ENCODE measurements around the gene TPPP. TPM values are rescaled to one million over a fixed set of nuclear protein-coding genes. Genes with fewer than 3 reads are reported as not detected.

Gene TPPP
- total RNA-seq, 1 donor, result 0.84 TPM

DNA sequence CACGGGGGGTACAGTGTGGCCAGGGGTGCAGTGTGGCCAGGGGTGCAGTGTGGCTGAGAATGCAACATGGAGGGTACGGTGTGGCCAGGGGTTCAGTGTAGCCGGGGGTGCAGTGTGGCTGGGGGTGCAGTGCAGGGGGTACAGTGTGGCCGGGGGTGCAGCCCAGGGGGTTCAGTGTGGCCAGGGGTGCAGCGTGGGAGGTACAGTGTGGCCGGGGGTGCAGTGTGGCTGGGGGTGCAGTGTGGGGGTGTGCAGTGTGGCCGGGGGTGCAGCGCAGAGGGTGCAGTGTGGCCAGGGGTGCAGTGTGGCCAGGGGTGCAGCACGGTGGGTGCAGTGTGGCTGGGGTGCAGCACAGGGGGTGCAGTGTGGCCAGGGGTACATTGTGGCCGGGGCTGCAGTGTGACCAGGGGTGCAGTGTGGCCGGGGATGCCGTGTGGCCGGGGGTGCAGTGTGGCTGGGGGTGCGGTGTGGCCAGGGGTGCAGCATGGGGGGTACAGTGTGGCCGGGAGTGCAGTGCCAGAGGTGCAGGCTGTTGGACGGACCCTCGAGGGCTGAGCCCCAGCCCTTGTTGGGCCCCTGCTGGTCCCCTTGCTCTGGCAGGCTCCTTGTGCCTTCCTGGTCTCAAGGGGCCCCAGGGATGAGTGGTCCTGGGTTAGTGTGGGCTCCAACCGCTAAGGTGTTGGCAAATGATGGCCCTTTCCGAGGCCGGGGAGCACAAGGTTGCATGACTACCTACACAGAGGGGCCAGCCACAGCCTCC, 17.9 kb downstream of the TPPP start:
- H3K4me3 ChIP-seq (ENCODE audit: low read length), result no peak overlapping the region
- no peaks in the 10 kb centered on the region for H3K27me3 ChIP-seq (ENCODE audit: insufficient read depth, low read length)
- no peaks in the 10 kb centered on the region for H3K9me3 ChIP-seq (ENCODE audit: low read depth, low read length)
- H3K4me1 ChIP-seq (ENCODE audit: insufficient read depth, low read length), result peaks cover 17% of the 10 kb centered on the region

DNA sequence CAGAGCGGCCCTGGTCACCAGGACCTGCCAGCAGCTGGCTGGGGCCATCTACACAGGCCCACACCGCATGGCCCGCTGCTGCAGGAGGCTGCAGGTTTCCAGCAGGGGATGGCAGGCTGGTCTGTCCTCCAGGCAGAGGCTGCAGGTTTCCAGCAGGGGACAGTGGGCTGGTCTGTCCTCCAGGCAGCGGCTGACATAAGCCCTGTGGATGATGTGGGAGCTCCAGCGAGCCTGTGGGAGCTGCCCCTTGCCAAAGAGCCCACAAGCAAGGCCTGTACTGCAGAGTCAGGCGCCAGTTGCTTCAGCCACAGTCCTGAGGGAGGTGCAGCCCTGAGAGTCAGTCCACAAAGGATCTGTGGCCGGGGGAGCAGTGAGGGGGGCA, 18.5 kb downstream of the TPPP start:
- no peak overlapping the region for H3K4me3 ChIP-seq (ENCODE audit: low read length)
- H3K4me1 ChIP-seq (ENCODE audit: insufficient read depth, low read length), result peaks cover 17% of the 10 kb centered on the region
- no peaks in the 10 kb centered on the region for H3K9me3 ChIP-seq (ENCODE audit: low read depth, low read length)
- no peaks in the 10 kb centered on the region for H3K27me3 ChIP-seq (ENCODE audit: insufficient read depth, low read length)

DNA sequence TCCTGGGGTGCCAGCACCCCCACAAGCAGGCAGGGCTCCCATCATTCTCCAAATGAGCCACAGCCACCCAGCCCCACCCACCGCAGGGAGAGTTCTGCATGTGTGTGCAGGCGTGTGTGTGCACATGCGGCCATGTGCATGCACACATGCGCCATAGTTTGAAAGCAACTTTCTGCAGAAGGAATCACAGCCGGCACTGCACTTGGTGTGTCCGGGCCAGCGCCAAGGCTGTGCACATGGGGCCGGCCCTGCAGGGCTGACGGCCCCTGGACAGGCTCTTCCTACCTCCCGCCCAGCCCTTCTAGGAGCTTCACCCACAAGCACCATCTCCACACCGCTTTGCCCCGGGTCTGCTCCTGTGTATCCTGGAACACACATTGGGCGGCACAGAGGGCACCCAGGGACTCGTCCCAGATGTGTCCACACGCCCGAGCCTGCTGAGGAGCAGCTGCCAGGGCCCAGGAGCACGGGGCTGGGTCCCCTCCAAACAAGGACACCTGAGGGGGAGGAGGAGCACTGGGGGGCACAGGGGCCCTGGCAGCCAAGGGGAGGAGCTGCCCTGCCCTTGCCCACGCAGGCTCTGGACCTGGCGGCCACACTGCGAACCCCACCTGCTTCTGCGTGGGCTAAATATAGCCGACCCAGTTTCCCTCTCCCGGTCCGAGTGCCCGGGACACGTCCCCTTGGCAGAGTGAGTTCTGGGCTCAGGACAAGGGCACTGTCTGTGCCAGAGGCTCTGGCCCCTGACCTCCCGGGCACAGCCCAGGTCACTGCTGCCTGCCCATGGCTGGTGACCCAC, 19.1 kb downstream of the TPPP start:
- no peaks in the 10 kb centered on the region for H3K9me3 ChIP-seq (ENCODE audit: low read depth, low read length)
- H3K4me3 ChIP-seq (ENCODE audit: low read length), result no peak overlapping the region
- H3K4me1 ChIP-seq (ENCODE audit: insufficient read depth, low read length), result peaks cover 17% of the 10 kb centered on the region
- no peaks in the 10 kb centered on the region for H3K27me3 ChIP-seq (ENCODE audit: insufficient read depth, low read length)

DNA sequence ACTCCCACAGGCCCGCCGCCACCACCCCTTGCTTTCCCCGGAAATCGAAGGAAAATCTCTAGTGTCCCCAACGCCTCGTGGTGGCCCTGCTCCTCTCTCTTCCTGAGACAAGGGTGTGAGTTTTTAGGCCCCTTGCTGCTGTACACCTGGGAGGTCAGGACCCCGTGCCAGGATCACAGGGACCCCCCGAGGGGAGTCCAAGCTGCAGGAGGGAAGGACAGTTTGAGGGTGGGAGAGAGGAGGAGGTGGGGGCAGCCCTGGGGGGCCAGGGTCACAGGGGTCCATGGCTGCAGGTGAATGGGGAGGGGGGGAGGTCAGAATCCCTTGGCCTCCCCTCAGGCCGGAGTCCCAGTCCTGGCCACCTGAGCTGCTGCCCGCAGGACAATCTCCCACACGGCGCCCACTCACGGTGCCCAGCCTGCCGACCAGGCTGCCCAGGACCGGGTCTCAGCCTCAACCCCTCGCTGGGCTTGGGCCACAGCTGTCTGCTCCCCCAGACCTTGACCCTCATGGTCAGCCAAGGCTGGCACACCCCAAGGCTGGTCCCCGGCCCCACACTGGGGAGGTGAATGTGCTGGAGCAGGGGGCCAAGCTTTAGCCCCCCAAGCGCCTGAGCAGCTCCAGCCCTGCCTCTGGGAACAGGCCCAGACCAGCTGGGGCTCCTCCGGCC, 19.9 kb downstream of the TPPP start:
- no peak overlapping the region for H3K4me3 ChIP-seq (ENCODE audit: low read length)
- no peaks in the 10 kb centered on the region for H3K27me3 ChIP-seq (ENCODE audit: insufficient read depth, low read length)

DNA sequence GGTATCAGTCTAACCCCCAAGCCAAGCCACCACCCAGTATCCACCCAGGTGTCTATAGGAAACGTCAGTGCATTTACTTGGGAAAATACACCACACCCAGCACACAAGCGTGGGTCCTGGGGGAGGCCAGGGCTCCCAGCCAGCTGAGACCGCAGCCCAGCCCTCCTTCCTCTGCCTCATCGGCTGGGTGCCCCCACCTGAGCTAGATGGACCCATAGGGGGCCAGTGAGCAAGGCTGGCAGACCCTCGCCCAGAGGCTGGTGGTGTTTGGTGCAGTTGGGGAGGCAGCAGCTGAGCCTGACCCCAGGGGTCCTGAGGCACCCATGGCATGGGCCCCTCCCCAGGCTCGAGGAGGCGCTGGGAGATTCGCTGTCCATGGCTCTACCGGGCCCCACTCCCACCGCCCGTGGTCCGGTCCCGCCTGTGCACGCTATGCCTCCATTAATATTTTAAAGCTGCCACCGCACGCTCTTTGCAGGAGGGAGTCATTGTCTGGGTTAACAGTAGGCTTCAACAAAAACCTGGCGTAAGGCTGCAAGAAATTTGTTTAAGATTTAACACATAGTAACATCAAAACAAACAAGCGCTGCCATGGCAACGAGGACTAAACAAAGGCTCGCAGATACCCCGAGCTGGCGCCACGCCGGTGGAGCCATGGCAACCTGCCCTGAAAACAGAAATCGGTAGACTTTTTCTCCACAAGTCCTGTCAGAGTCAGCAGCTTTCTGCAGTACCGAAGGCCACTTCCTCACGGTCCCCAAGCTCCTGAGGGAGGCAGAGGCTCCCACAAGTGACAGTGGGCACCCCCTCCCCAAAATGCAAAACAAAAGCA, 20.6 kb downstream of the TPPP start:
- Histone ChIP-seq H3K27me3 (ENCODE audit: insufficient read depth, low read length) (no peaks in the 10 kb centered on the region), H3K4me1 (ENCODE audit: insufficient read depth, low read length) (peaks cover 17% of the 10 kb centered on the region), H3K9me3 (ENCODE audit: low read depth, low read length) (no peaks in the 10 kb centered on the region), H3K4me3 (ENCODE audit: low read length) (no peak overlapping the region)

More for the DNA sequence above, 19.9 kb downstream of the TPPP start:
- H3K9me3 ChIP-seq (ENCODE audit: low read depth, low read length), result no peaks in the 10 kb centered on the region
- H3K4me1 ChIP-seq (ENCODE audit: insufficient read depth, low read length), result peaks cover 17% of the 10 kb centered on the region

DNA sequence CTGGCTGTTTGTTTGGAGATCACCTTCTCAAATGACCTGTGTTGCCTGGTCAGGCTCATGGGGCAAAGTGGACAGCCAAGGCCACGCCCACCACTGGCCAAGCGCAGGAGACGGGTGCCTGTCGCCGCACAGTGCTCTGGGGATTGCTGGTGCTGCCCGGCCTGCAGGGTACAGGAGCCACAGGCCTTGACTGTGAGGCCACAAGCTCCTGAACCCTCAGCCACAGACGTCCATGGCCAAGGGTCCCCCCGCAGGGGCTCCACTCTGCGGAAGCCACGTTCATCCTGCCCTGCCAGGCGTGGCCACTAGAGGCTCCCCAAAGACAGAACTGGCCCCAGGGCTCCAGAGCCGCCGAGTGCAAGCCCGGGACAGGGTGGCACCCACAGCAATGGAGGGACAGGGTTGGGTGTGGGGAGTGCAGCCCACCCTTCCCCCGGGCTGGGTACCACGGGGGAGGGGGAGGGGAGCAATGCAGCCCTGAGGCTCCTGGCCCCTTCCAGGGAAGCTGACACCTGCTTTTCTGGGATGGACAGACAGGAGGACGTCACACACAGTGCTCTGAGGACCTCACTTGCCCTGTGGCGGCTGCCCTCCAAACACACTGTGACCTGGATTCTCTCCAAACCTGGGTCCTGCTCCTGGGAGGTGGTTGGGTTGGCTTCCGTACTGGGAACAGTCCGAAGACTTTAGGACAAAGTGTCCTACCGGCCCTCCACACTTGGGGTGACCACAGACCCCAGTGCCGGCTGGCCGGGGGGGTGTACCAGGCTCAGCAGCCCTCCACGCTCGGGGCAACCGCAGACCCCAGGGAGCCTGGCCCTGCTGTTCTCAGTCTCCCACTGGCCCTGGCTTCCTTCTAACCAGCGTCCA, 21.5 kb downstream of the TPPP start:
- Histone ChIP-seq H3K27me3 (ENCODE audit: insufficient read depth, low read length) (no peaks in the 10 kb centered on the region), H3K4me3 (ENCODE audit: low read length) (no peak overlapping the region), H3K4me1 (ENCODE audit: insufficient read depth, low read length) (peaks cover 17% of the 10 kb centered on the region), H3K9me3 (ENCODE audit: low read depth, low read length) (no peaks in the 10 kb centered on the region)

DNA sequence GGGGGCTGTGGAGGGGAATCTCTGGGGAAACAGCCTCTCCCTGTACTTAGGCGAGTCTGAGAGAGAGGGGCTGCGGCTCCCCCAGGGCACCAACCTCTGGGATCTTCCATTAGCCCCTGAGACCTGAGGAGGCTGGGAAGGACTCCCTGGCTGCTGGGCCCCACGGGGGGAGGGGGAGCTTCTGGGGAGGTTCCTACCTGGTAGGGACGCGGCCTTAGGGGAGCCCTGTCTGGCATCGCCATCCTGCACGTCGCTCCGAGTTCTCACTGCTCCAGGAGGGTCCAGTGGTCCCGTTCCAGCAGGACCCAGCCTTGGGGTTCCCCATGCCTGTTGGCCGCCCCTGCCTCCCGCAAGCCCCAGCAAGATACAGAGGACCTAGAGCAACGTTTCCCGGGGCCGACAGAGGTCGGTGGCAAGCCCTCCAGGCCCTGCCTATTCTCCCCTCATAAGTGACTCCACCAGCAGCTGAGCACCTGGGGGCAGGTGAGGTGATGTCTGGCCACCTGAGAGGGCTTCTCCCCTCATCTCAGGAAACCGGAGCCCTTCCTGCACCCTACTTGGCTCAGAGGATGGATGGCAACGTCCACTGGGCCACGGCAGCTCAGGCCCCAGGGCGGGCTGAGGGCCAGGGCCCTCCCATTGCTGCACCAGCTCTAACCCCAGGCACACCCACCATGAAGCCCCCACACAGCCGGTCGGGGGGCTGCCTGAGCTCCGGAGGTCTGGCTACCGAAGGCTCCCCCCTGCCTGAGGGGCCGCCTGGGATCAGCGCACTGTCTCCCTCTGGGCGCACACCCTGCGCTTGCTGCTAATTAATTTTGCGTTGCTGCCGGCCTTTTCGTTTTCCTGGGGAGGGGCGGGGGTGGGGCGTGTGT, 22.5 kb downstream of the TPPP start:
- Histone ChIP-seq H3K4me3 (ENCODE audit: low read length) (no peak overlapping the region), H3K9me3 (ENCODE audit: low read depth, low read length) (no peaks in the 10 kb centered on the region)

DNA sequence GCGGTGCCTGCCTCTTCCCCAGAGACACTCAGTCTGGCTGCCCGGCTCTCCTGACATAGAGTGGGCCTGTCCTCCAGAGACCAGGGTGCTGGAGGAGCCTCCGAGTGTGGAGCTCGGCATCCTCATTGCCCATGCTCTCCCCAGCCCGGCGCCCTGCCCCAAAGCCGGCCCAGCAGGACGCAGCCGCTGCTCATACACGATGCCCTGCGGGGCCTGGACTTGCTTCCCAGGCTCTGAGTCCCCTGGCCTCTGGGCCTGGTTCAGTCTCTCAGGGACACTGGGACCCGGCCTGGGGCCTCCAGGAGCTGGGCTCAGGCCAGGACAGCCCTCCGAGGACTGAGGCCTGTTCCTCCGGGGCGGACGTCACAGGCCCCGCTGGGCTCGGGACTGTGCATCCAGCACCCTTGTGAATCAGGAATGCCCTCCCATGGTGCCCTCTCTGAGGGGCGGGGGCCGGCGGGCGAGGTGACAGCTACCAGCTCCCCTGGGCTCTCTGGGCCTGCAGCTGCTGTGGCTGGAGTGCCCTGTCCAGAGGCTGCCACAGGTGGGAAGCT, 23.2 kb downstream of the TPPP start:
- H3K27me3 ChIP-seq (ENCODE audit: insufficient read depth, low read length), result no peaks in the 10 kb centered on the region
- no peak overlapping the region for H3K4me3 ChIP-seq (ENCODE audit: low read length)
- H3K9me3 ChIP-seq (ENCODE audit: low read depth, low read length), result no peaks in the 10 kb centered on the region
- peaks cover 17% of the 10 kb centered on the region for H3K4me1 ChIP-seq (ENCODE audit: insufficient read depth, low read length)

More for the DNA sequence above, 22.5 kb downstream of the TPPP start:
- Histone ChIP-seq H3K4me1 (ENCODE audit: insufficient read depth, low read length) (peaks cover 17% of the 10 kb centered on the region), H3K27me3 (ENCODE audit: insufficient read depth, low read length) (no peaks in the 10 kb centered on the region)

DNA sequence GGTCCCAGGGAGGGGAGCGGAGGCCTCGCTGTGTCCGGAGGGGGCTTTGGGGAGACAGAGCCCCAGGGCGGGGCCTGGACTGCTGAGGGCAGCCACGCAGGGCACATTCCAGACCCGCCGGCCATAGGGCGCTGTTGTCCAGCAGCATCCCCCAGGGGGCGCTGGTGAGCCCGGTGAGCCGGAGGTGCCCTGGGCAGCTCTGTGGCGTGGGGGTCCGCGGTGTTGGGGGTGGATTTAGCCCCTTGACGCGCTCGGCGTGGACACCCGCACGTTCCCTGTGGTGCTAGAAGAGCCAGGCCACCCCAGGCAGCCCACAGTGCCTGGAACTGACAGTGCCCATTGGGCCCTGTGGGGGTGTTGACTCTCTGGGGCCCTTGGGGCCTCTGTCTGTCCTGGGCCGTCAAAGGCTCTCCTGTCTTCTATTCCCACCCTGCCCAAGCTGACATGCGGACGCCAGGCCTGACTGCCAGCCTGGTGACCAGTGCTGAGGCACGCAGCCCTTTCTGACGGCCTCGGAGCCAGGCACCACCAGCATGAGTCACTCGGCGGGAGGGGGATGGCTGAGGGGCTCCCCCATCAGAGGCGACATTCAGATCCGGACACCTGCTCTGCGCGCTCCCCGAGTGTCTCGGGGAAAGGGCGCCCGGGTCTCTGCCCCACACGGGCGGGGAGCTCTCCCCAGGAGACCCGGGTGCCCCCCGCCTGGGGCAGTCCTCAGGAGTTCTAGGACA, 23.9 kb downstream of the TPPP start:
- Histone ChIP-seq H3K4me3 (ENCODE audit: low read length) (no peak overlapping the region), H3K4me1 (ENCODE audit: insufficient read depth, low read length) (peaks cover 17% of the 10 kb centered on the region), H3K9me3 (ENCODE audit: low read depth, low read length) (no peaks in the 10 kb centered on the region), H3K27me3 (ENCODE audit: insufficient read depth, low read length) (no peaks in the 10 kb centered on the region)

DNA sequence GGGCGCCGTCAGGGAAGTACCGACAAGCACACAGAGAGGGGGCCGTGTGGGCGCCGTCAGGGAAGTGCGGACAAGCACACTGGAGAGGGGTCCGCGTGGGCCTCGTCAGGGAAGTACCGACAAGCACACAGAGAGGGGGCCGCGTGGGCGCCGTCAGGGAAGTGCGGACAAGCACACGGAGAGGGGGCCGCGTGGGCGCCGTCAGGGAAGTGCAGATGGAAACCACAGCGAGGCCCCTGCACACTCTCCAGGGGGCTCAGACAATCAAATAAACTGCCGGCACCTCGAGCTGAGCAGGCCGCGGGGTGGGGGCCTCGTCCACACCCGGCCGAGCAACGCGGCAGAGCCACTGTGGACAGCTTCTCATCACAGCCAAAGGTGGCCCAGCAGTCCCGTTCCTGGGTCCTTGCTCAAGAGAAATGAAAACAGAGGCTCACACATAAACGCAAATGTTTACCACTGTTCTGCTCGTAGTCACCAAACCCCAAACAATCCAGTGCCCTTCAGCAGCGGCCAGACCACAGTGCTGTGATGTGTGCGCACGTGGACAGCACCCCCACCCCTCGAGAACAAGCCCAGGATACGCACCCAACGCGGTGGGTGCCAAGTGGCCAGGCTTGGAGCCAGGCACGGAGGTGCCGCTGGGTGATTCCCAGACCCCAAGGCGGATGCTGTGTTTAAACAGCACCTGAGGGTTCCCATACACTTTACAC, 24.7 kb downstream of the TPPP start:
- H3K4me1 ChIP-seq (ENCODE audit: insufficient read depth, low read length), result peaks cover 16% of the 10 kb centered on the region
- H3K9me3 ChIP-seq (ENCODE audit: low read depth, low read length), result no peaks in the 10 kb centered on the region
- H3K4me3 ChIP-seq (ENCODE audit: low read length), result no peak overlapping the region
- H3K27me3 ChIP-seq (ENCODE audit: insufficient read depth, low read length), result no peaks in the 10 kb centered on the region

DNA sequence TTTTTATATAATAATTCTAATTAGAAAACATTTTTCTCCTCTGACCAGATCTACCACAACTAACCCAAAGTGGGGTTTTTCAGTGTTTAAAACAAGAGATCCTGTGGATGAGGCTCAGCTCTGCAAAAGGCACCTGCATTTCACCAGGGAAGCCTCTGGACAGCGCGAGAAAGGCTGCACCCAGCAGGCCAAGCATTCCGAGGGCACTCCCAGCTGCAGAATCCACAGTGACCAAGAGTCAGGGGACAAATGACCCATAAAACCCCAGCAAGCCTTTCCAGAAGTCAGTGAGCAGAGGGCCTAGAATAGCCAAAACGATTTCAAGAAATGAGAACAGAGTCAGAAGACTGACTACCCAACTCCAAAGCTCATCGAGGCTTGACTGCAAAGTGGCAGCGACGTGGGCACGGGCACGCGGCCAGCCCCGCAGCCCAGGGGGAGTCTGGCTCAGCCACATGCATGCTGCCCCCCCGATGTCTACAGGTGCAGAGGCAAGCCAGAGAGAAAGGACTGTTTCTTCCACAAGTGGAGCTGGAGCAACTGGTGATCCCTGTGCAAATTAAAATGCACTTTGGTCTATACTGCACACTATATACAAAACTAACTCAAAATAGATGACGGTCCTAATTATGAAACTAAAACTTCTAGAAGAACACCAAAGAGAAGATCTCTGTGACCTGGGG, 26.2 kb downstream of the TPPP start:
- Histone ChIP-seq H3K4me3 (ENCODE audit: low read length) (no peak overlapping the region), H3K9me3 (ENCODE audit: low read depth, low read length) (no peaks in the 10 kb centered on the region), H3K27me3 (ENCODE audit: insufficient read depth, low read length) (no peaks in the 10 kb centered on the region), H3K4me1 (ENCODE audit: insufficient read depth, low read length) (peaks cover 4% of the 10 kb centered on the region)
